Aorta (tissue), 5 donors: ENCODE results near the gene FYN. TPM values are rescaled to one million over a fixed set of nuclear protein-coding genes. Genes with fewer than 3 reads are reported as not detected.
A peak's percentile ranks its signal among the peaks of the same experiment; 100 is the strongest.

Source experiments
- ATAC-seq: fragments of 200-7000 bp; cut with Tn5 transposase; one replicate; pipeline ENCODE4 v1.9.1; 2022; ENCODE audit warnings: moderate library complexity; ENCODE audit not compliant: low FRiP score
- DNase-seq, 2 donors: peaks; one replicate each; pipeline ENCODE4 v3.0.0-alpha.2; 2020
- H3K27ac ChIP-seq, 2 donors: one replicate each; pipeline ENCODE4 v1.5.1; 2013; ENCODE audit warnings: low read length in 2 of 2, mild to moderate bottlenecking in 2 of 2, moderate library complexity in 2 of 2, control low read depth in 1 of 2, inconsistent platforms in 1 of 2, low read depth in 1 of 2
- H3K27me3 ChIP-seq, 2 donors: one replicate each; pipeline ENCODE4 v1.6.1; 2013; ENCODE audit warnings: control low read depth in 1 of 2, low read length in 1 of 2, mild to moderate bottlenecking in 1 of 2, moderate library complexity in 1 of 2; ENCODE audit not compliant: insufficient read depth in 2 of 2, control insufficient read depth in 1 of 2
- H3K36me3 ChIP-seq, 2 donors: one replicate each; pipeline ENCODE4 v1.6.1; 2013; ENCODE audit warnings: control low read depth in 1 of 2, low read length in 1 of 2, mild to moderate bottlenecking in 1 of 2; ENCODE audit not compliant: insufficient read depth in 2 of 2, control insufficient read depth in 1 of 2
- H3K4me1 ChIP-seq, 2 donors: one replicate each; pipeline ENCODE4 v1.6.1; 2013; ENCODE audit warnings: low read length in 2 of 2, control low read depth in 1 of 2, mild to moderate bottlenecking in 1 of 2, moderate library complexity in 1 of 2; ENCODE audit not compliant: insufficient read depth in 2 of 2, control insufficient read depth in 1 of 2
- H3K4me3 ChIP-seq, 2 donors: one replicate each; pipeline ENCODE4 v1.5.1; 2013; ENCODE audit warnings: low read length in 2 of 2, control low read depth in 1 of 2, mild to moderate bottlenecking in 1 of 2
- H3K9me3 ChIP-seq: one replicate; pipeline ENCODE4 v1.6.1; 2013; ENCODE audit warnings: mild to moderate bottlenecking, low read length; ENCODE audit not compliant: control insufficient read depth
- WGBS, 2 donors: extraction: QIAGEN DNeasy Blood & Tissue Kit; methylation state at CpG; one replicate each; pipeline ENCODE4 v1.1.7; 2013; 5-methylcytosine and 5-hydroxymethylcytosine counted together
- intact Hi-C, 2 donors: fragments of 100-400 bp; cut with DNase I; formaldehyde crosslinking; loops; one replicate each; pipeline versions ENCODE4 v1.14.2 to v1.15.0; 2022
- polyA plus RNA-seq, 2 donors: library from polyadenylated mRNA; stranded (reverse); fragments of 200-250 nt; gene quantifications; one replicate each; pipeline ENCODE4 v1.2.3, GENCODE V29; 2013
- total RNA-seq, 2 donors: library from RNA; stranded (reverse); fragmentation: NEBNext Ultra II Directional; extraction: Animal tissue kit (Norgen Biotek cat#: 25700); gene quantifications; one replicate each; pipeline ENCODE4 v1.2.1, GENCODE V29; 2021
- donor health status: healthy with polysubstance abuse.
- donor health status: Bipolar disorder and iron deficiency.
- donor health status: DM: no; HTN: no; CAD: no.
- donor health status: DM: no; HTN: no; CAD: no.
- donor health status: DM: yes; HTN: yes; CAD: no.

Gene FYN
- total and polyA plus RNA-seq, 4 donors = 31.7 to 162 (median 66.3) TPM

DNA sequence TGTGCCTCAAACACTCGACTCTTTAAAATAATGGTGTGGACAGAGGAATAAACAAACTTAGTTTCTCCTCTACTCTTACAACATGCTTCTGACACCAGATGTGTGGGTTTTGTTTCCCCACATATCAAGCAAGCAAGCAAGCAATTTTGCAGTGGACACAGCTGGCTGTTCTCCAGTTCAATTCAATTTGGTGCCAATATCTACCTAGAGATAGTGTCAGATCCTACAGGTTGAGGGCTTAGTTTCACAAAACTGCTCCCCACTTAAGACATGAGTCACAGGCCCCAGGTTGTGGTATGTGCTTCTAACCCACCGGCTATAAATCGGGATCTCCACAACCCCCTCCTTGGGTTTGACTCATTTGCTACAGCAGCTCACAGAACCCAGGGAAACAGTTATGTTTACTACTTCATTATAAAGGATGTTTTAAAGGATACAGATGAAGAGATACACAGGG lies 136.2 kb downstream of the FYN start:
- no peaks in the 10 kb centered on the region for H3K36me3 ChIP-seq
- WGBS, 2 donors = 60 to 61% methylated on average over 3 of the region's 3 CpGs
- no peak overlapping the region for H3K4me3 ChIP-seq
- no peak for DNase-seq
- no peaks in the 10 kb centered on the region for H3K4me1 ChIP-seq
- intact Hi-C loops = no loop called here
- H3K9me3 ChIP-seq = no peaks in the 10 kb centered on the region
- ATAC-seq = no peak
- H3K27me3 ChIP-seq = no peaks in the 10 kb centered on the region
- H3K27ac ChIP-seq = no peak overlapping the region

DNA sequence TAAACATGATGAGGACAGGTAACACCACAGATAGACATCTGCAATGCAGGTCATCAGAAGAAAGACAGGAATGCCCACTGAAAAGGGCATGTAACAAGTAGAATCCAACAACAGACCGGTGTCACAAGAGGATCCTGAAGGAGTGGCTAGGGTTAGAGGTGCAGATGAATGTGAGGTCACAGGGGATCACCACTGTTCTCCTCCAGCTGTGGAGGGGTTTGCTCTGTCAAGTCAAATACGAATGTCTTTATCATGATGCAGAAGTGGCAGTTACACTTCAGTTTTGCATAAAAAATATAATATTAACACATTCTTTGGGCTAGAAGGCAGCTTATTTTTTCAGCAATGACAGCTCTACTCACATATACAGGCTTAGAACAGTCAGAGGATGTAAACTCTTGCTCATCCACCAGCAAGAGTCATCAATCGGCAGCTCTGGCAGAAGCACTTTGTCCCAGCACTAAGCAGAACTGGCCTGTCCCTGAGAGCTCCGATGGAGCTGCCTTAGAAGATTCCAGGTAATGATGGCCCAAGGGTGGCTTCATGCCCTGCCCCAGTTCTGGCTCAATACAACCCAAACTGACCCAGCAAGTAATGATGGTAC lies 137.1 kb downstream of the FYN start:
- no peaks in the 10 kb centered on the region for H3K9me3 ChIP-seq
- no peak for DNase-seq
- no peaks in the 10 kb centered on the region for H3K4me1 ChIP-seq
- intact Hi-C loops = no loop called here
- 91 to 95% methylated on average over 4 of the region's 4 CpGs for WGBS, 2 donors
- H3K27ac ChIP-seq = no peak overlapping the region
- no peak for ATAC-seq
- H3K27me3 ChIP-seq = no peaks in the 10 kb centered on the region
- H3K36me3 ChIP-seq = no peaks in the 10 kb centered on the region
- no peak overlapping the region for H3K4me3 ChIP-seq

DNA sequence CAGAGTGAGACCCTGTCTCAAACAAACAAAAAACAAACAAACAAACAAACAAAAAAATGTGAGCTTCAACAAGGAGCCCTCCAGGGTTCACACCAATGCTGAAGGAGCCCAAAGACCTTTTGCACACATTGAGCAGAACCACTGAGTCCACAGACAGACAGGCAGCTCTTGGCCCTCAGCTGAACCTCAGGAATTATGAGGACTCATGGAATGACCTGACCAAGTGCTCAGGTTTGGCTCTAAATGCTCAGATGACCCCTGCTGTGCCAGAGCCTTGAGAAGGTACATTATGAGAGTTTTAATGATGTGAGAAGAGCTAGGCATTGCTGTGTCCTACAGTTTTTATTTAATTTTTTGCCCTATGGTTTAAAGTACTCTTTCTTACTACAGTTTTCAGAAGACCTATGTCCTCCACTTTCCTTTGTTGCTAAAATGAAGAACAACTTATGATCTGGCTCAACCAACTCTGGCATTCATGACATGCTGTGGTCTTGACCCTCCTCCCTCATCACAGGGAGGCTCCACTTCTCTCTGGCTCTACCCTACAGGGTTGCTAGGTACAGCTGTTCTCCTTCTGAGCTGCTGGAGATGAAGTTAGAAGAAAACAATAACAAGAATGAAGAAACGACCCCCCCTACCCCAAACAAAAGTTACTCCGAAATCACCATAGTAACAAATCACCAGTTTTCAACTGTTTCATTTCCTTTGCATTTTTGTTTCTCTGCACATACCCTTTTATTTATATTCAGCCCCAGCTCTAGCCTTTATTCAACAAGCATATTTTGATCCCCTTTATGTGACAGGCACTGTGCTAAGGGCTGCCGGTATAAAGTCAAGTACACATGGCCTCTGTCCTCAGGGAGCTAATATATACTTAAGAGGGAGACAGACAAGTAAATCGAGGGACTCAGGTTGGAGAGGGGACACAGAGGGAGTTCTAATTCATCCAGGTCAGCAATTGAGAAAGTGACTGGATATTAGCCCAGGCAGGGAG lies 138.9 kb downstream of the FYN start:
- 62 to 64% methylated on average over 4 of the region's 4 CpGs for WGBS, 2 donors
- intact Hi-C loops = no loop called here
- H3K9me3 ChIP-seq = no peaks in the 10 kb centered on the region
- H3K4me3 ChIP-seq = no peak overlapping the region
- no peaks in the 10 kb centered on the region for H3K27me3 ChIP-seq
- no peaks in the 10 kb centered on the region for H3K36me3 ChIP-seq
- ATAC-seq = no peak
- H3K4me1 ChIP-seq = no peaks in the 10 kb centered on the region
- no peak overlapping the region for H3K27ac ChIP-seq
- no peak for DNase-seq

DNA sequence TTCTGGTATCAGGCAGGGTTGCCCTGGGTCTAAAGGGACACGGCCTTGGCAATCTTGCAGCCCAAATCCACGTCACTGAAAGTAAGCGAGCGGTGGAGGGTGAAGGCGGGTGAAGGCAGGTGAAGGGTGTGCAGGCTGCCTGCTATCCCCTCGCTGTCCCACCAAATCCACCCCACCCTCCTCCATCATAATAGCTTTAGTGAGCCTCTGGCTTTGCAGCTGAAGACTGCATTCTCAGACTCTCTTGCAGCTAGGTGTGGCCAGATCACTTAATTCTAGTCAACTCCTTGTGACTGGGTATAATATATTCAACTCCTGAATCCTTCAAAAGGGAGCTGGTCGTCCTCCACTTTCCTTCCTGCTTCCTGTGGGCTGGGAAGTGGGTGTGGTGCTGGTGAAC lies 140.9 kb downstream of the FYN start:
- H3K4me1 ChIP-seq = no peaks in the 10 kb centered on the region
- WGBS, 2 donors = 98 to 99% methylated on average over 7 of the region's 7 CpGs
- no peaks in the 10 kb centered on the region for H3K36me3 ChIP-seq
- no peaks in the 10 kb centered on the region for H3K9me3 ChIP-seq
- DNase-seq (no peak), ATAC-seq (no peak)
- intact Hi-C loops = no loop called here
- no peaks in the 10 kb centered on the region for H3K27me3 ChIP-seq
- no peak overlapping the region for H3K27ac ChIP-seq
- H3K4me3 ChIP-seq = no peak overlapping the region

DNA sequence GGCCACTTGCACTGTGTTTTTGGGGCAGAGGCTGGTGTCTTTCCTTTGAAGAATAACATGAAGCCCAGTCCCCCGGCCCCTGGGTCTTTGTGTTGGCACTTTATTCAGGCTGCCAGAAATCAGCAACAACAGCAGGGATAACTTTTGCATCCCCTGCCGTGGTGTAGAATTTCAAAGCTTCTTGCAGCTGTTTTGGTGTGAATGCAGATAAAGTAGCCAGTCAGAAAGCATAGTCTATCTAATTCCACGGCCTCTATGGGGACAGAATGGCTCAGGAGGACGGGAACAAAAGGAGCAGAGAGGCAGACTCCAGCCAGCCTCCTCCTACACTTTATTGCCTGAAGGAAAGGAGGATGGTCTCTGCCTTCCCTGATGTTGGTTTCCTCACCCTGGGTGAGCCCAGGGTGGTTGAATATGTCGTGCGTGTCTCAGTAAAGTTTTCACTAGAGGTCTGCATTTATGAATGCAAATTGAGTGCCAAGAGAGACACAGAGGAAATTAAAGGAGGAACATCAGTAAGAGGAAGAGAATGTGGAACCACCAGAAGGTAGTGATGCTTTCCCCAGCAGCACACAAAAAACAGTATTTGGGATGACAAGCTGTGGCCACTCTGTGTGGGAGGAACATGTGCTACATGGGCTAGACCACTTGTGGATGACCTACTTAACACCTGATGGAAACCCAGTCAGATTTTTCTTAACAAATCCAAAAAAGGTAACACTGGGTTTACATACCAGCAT lies 141.6 kb downstream of the FYN start:
- WGBS, 2 donors = 70 to 82% methylated on average over 6 of the region's 6 CpGs
- Histone ChIP-seq H3K4me1 (no peaks in the 10 kb centered on the region), H3K4me3 (no peak overlapping the region), H3K36me3 (no peaks in the 10 kb centered on the region), H3K9me3 (no peaks in the 10 kb centered on the region), H3K27ac (no peak overlapping the region), H3K27me3 (no peaks in the 10 kb centered on the region)
- no peak for DNase-seq
- no peak for ATAC-seq
- intact Hi-C loops = no loop called here

DNA sequence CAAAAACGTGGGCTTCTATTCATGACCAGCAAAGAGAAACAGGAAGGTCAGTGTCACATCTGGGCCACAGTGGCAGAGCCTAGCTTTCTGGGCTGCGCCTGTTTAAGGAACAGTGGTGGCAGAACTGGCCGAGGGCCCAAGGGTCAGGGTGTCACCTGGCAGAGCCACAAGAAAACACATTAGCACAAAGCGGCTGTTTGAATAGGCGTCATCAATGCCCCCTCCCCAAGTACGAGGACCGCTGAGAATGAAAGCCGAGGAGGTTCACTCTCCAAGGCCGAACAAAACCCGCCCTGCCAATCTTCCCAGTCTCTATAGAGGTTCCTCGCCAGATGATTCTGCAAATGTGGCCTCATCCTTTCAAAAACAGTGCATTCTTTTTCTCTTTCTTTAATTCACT lies 142.4 kb downstream of the FYN start:
- Histone ChIP-seq H3K27ac (no peak overlapping the region), H3K36me3 (no peaks in the 10 kb centered on the region), H3K27me3 (no peaks in the 10 kb centered on the region), H3K4me3 (no peak overlapping the region), H3K9me3 (no peaks in the 10 kb centered on the region), H3K4me1 (no peaks in the 10 kb centered on the region)
- ATAC-seq (peak; percentile 55), DNase-seq (peak in 1 of 2 donors; percentile 55)
- intact Hi-C loops = no loop called here
- 78% methylated on average over 11 of the region's 11 CpGs for WGBS, 2 donors

DNA sequence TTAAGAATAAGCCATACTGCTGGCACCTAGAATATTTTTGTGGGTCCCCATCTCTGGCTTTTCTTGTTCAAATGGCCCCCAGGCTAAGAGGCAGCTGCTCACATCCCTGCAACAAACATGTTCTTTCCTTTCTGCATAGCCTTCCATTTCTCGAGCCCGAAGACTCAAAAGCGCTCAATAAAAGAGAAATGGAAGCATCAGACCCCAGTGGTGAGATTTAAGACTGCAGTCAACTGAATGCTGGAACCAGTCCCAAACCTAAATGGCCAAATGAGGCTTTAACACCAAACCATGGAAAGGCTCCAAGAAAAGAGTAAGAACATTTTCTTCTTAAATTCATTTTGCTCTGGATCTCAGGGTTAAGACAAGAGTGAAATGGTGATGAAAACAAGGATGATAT lies 145.4 kb downstream of the FYN start:
- H3K36me3 ChIP-seq = no peaks in the 10 kb centered on the region
- no peaks in the 10 kb centered on the region for H3K9me3 ChIP-seq
- no peaks in the 10 kb centered on the region for H3K4me1 ChIP-seq
- intact Hi-C loops = no loop called here
- no peak overlapping the region for H3K27ac ChIP-seq
- no peak for ATAC-seq
- DNase-seq = no peak
- 90 to 91% methylated on average over 3 of the region's 3 CpGs for WGBS, 2 donors
- no peak overlapping the region for H3K4me3 ChIP-seq
- no peaks in the 10 kb centered on the region for H3K27me3 ChIP-seq

DNA sequence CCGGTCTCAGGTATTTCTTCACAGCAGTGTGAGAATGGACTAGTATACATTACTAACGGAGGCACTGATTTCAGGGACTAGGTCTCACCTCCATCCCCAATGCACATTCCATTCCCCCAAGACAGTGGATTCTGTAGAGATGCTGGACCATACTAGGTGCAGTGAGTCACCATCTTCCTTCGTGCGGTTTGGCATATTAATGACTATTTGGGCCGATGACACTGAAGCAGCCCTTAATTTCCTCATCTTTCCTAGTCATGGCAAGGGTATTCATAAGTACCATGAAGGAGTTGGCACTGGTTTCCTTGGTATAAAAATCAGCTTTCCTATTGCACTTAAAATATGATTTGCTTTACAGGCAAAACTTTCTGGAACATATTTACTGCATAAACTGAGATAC lies 146.2 kb downstream of the FYN start:
- intact Hi-C loops = no loop called here
- ATAC-seq = no peak
- Histone ChIP-seq H3K4me3 (no peak overlapping the region), H3K27ac (no peak overlapping the region), H3K27me3 (no peaks in the 10 kb centered on the region), H3K36me3 (no peaks in the 10 kb centered on the region), H3K9me3 (no peaks in the 10 kb centered on the region), H3K4me1 (no peaks in the 10 kb centered on the region)
- WGBS, 2 donors = 93 to 96% methylated on average over 5 of the region's 5 CpGs
- no peak for DNase-seq
